Activated B cell treated with CpG ODN at 0.5 μM for 24 hours (primary cell): ENCODE results near the gene PCNP. TPM values are rescaled to one million over a fixed set of nuclear protein-coding genes. Genes with fewer than 3 reads are reported as not detected.
"Not testable (repeated sequence)": the region's sequence is repeated elsewhere in the genome, so short reads cannot be mapped to it uniquely, and the experiment has no call there.

Source experiments
- ATAC-seq: fragments of 200-7000 bp; cut with Tn5 transposase; one replicate; pipeline ENCODE4 v1.10.0; 2021; ENCODE audit warnings: low read depth, mild to moderate bottlenecking, moderate library complexity
- CTCF ChIA-PET: fragments of 350-600 bp; sonication (Branson Sonifier 250); formaldehyde crosslinking; loops from one replicate; lab custom pipeline; 2021; ENCODE audit warnings: antibody characterized with exemption; lab: Charles Lee
- POLR2A ChIA-PET: fragments of 350-600 bp; sonication (Branson Sonifier 250); formaldehyde crosslinking; loops from one replicate; lab custom pipeline; 2021; ENCODE audit warnings: antibody characterized with exemption; lab: Charles Lee
- DNase-seq: peaks from one replicate; pipeline ENCODE4 v3.0.0; 2022
- H3K27ac Mint-ChIP-seq: one replicate; pipeline ENCODE4 v1.8.0; 2020; ENCODE audit warnings: mixed read lengths
- H3K27me3 Mint-ChIP-seq: one replicate; pipeline ENCODE4 v1.8.0; 2021; ENCODE audit warnings: mixed read lengths
- H3K36me3 Mint-ChIP-seq: one replicate; pipeline ENCODE4 v1.8.0; 2021; ENCODE audit warnings: low read depth, mixed read lengths
- H3K4me1 Mint-ChIP-seq: one replicate; pipeline ENCODE4 v1.8.0; 2021; ENCODE audit warnings: mixed read lengths
- H3K4me3 Mint-ChIP-seq: one replicate; pipeline ENCODE4 v1.8.0; 2020; ENCODE audit warnings: mild to moderate bottlenecking, mixed read lengths
- H3K9me3 Mint-ChIP-seq: one replicate; pipeline ENCODE4 v1.8.0; 2020; ENCODE audit warnings: mixed read lengths
- CTCF ChIP-seq: fragments of 200-600 bp; IDR thresholded peaks from one replicate; pipeline ENCODE4 v1.8.0; 2022; ENCODE audit warnings: antibody characterized with exemption, mild to moderate bottlenecking
- intact Hi-C: fragments of 100-400 bp; cut with micrococcal nuclease; formaldehyde crosslinking; loops from one replicate; pipeline ENCODE4 v1.15.1; 2024
- total RNA-seq: library from RNA; stranded (reverse); gene quantifications from 2 replicates; pipeline ENCODE4 v1.2.3, GENCODE V29; 2022

PCNP gene
- total RNA-seq, 1 donor from 2014 or later, result 149 TPM

- DNase-seq (no peak), ATAC-seq (no peak)
- Mint-ChIP-seq H3K9me3 (no peaks in the 10 kb centered on the region), H3K27ac (no peak overlapping the region), H3K27me3 (peaks cover 8% of the 10 kb centered on the region), H3K36me3 (no peaks in the 10 kb centered on the region), H3K4me3 (no peak overlapping the region), H3K4me1 (peaks cover 4% of the 10 kb centered on the region)
- intact Hi-C loops, result no loop called here
- CTCF ChIA-PET, result no interaction called here
- TF ChIP-seq CTCF, result no peak
- POLR2A ChIA-PET, result no interaction called here
These were observed 37.7 kb upstream of the PCNP start for GRCh38 chr3:101536266-101536665.

- H3K36me3 Mint-ChIP-seq, intact Hi-C loops, CTCF ChIA-PET, DNase-seq, H3K9me3 Mint-ChIP-seq, POLR2A ChIA-PET, H3K27me3 Mint-ChIP-seq, H3K4me3 Mint-ChIP-seq, H3K4me1 Mint-ChIP-seq, ATAC-seq, H3K27ac Mint-ChIP-seq: not testable (repeated sequence)
These were observed 37.0 kb upstream of the PCNP start for GRCh38 chr3:101536955-101537354.

DNA sequence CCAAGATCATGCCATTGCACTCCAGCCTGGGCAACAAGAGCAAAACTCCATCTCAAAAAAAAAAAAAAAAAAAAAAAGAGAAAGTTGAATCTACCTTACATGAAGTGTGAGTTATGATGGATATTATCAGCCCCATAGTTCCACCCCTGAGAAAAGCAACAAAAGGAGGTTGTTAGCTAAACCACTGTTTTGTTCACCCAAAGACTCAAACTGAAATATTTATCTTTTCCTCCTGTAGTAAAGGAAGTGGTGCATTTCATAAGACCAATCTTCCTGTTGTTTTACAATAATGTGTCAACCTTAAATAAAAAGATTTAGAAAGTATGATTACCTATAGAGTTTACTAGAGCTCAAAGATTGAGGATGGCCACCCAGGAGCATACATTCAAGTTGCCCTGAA is 31.0 kb upstream of the PCNP start:
- H3K27ac Mint-ChIP-seq, result no peak overlapping the region
- ChIA-PET CTCF (no interaction called here), POLR2A (no interaction called here)
- H3K9me3 Mint-ChIP-seq, result no peaks in the 10 kb centered on the region
- TF ChIP-seq CTCF, result no peak
- DNase-seq (no peak), ATAC-seq (no peak)
- no peak overlapping the region for H3K4me3 Mint-ChIP-seq
- H3K27me3 Mint-ChIP-seq, result peaks cover 13% of the 10 kb centered on the region
- H3K4me1 Mint-ChIP-seq, result no peaks in the 10 kb centered on the region
- H3K36me3 Mint-ChIP-seq, result no peaks in the 10 kb centered on the region
- intact Hi-C loops, result no loop called here

GRCh38 chr3:101544161-101544850 is 29.7 kb upstream of the PCNP start:
- intact Hi-C loops, result no loop called here
- Mint-ChIP-seq H3K36me3 (no peaks in the 10 kb centered on the region), H3K27ac (no peak overlapping the region), H3K9me3 (no peaks in the 10 kb centered on the region), H3K27me3 (peaks cover 13% of the 10 kb centered on the region), H3K4me1 (no peaks in the 10 kb centered on the region), H3K4me3 (no peak overlapping the region)
- no peak for ATAC-seq
- CTCF ChIA-PET, result no interaction called here
- DNase-seq, result no peak
- no peak for TF ChIP-seq CTCF
- POLR2A ChIA-PET, result no interaction called here

DNA sequence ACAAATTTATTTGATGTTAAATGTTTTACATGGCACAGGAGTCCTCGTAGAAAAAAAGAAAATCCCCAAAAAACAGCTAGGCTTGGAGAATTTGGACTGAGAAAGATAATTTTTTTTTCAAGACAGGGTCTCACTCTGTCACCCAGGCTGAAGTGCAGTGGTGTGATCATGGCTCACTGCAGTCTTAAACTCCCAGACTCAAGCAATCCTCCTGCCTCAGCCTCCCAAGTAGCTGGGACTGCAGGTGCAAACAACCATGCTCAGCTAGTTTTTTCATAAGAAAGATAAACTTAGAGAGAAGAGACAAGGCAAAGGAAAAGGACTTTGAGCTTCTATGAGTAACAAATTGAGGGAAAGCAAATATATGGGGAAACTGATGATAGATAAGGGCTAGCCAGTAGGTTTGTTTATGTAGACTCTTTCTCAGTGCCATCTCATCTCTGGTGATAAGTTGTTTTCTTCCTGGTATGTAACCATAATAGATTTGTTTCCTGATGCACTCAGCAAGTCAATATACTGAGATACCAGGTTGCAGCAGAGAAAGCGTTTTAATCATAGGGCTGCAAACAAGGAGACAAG is 25.4 kb upstream of the PCNP start:
- no peak overlapping the region for H3K27ac Mint-ChIP-seq
- H3K27me3 Mint-ChIP-seq, result peaks cover 5% of the 10 kb centered on the region
- H3K4me3 Mint-ChIP-seq, result no peak overlapping the region
- no peaks in the 10 kb centered on the region for H3K36me3 Mint-ChIP-seq
- H3K4me1 Mint-ChIP-seq, result no peaks in the 10 kb centered on the region
- ChIA-PET POLR2A (interaction anchor here (0.6 kb wide), 1 partner anchor 42 kb away, joined by 6 read pairs; no protein-coding TSS in a partner anchor), CTCF (no interaction called here)
- no peak for DNase-seq
- no peaks in the 10 kb centered on the region for H3K9me3 Mint-ChIP-seq
- ATAC-seq, result no peak
- intact Hi-C loops, result no loop called here
- no peak for TF ChIP-seq CTCF
